Activated T-cell treated with anti-CD3 and anti-CD28 coated beads, Interleukin-2, amount 50 U/mL, for 1 hour (primary cell): Measurements from ENCODE around the gene FLG2.
"Not testable (repeated sequence)": the region's sequence is repeated elsewhere in the genome, so short reads cannot be mapped to it uniquely, and the experiment has no call there.

Experiments
- DNase-seq: peaks from one replicate; pipeline ENCODE4 v3.0.0-alpha.2; 2020

The FLG2 gene

DNA sequence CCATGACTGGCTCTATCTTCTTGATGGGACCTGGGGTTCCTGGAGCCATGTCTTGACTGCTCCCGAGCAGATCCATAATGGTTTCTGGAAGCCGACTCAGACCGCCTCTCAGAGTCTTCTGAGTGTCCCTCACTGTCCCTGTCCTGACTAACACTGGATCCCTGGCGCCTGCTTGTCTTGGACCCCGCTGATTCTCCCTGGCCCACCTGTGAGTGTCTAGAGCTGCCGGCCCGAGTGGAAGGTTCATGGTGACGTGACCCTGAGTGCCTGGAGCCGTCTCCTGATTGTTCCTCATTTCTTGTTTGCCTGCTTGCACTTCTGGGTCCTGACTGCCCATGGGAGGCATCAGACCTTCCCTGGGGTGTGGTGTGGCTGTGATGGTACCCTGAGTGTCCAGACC, 49.9 kb downstream of the FLG2 start:
- DNase-seq: no peak

DNA sequence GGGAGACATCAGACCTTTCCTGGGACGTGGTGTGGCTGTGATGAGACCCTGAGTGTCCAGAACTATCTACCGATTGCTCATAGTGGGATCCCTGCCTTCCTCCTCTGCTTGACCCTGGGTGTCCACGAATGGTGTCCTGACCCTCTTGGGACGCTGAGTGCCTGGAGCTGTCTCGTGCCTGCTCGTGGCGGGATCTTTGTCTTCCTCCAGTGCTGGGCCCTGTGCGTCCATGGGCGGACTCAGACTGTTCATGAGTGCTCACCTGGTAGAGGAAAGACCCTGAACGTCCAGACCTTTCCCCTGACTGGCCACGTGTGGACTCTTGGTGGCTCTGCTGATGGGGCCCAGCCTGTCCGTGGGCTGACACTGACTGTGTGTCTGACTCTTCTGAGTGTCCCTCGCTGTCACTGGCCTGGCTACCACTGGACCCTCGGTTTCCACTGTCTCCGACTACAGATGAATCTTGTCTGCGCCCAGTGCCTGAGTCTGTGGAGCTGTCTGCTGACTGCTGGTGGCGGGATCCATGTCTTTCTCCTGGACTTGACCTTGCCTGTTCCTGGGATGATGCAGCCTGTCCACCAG, 50.4 kb downstream of the FLG2 start:
- DNase-seq: not testable (repeated sequence)

DNA sequence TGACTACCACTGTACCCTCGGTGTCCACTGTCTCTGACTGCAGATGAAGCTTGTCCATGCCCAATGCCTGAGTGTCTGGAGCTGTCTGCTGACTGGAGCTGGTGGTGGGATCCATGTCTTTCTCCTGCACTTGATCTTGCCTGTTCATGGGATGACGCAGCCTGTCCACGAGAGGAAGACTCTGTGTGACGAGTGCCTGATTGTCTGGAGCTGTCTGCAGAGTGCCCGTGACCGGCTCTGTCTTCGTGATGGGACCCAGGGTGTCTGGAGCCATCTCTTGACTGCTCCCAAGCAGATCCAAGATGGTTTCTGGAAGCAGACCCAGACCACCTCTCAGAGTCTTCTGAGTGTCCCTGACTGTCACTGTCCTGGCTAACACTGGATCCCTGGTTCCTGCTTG, 51.0 kb downstream of the FLG2 start:
- DNase-seq: not testable (repeated sequence)

DNA sequence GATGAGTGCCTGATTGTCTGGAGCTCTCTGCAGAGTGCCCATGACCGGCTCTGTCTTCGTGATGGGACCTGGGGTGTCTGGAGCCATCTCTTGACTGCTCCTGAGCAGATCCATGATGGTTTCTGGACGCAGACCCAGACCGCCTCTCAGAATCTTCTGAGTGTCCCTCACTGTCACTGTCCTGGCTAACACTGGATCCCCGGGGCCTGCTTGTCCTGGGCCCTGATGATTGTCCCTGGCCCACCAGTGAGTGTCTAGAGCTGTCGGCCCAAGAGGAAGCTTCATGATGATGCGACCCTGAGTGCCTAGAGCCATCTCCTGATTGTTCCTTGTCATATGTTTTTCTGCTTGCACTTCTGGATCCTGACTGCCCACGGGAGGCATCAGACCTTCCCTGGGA, 51.8 kb downstream of the FLG2 start:
- DNase-seq: not testable (repeated sequence)

GRCh38 chr1:152306123-152306522, 53.7 kb downstream of the FLG2 start:
- DNase-seq: not testable (repeated sequence)

- DNase-seq: not testable (repeated sequence)
These were observed 55.0 kb downstream of the FLG2 start for GRCh38 chr1:152304773-152305172.

- not testable (repeated sequence) for DNase-seq
These were observed 56.5 kb downstream of the FLG2 start for GRCh38 chr1:152303139-152303872.
